GM13977 (cell line): ENCODE results near the gene NOL4L.

Experiments used
- DNase-seq: peaks from one replicate; pipeline ENCODE4 v3.0.0; 2012; ENCODE audit warnings: low spot score
- in situ Hi-C: fragments of 300-500 bp; cut with MboI; formaldehyde crosslinking; loops from one replicate; pipeline ENCODE4 v1.12.0; 2022; ENCODE audit warnings: low sequenced_read_pairs, low pct_unique_long_range_greater_than_20kb, mixed read lengths, inconsistent platforms; ENCODE audit not compliant: unreplicated experiment
- TF ChIP-seq, protein P1 (sequence below): IDR thresholded peaks from 2 replicates; pipeline ENCODE4 v1.5.1; 2012; ENCODE audit warnings: mild to moderate bottlenecking, control low read depth; ENCODE audit not compliant: insufficient read depth; ENCODE audit errors: extremely low read depth, missing control alignments

NOL4L gene

DNA sequence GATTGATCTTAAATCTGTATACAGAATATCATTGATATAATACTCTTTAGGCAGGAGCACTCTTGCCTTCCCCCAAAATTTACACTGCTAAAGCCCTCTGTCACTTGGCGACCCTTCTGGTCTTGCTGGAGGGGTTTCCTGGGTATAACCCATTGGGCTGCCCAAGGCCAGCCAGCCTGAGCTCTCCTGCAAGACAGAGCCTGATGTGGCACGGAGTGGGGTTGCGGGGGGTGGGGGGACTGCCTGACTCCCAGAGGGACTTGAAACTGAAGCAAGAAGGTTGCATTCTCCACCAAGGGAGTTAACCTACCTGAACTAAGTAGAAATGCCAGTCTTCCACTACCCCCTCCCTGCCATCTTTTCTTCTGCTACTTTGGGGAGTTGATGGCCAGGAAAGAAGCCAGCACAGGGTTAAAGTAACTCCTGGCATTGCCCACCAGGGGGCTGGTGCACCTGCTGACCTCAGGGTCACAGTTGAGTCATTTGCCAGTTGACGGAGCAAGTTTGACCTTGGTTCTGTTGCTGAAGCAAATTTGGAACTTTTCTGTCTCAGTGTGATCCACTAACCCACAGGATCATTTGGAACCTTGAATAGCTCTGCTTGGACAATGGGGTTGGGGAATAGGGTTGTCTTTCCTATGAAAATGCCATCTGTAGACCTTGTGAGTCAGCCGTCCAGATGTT, 147.6 kb downstream of the NOL4L start:
- TF ChIP-seq, protein P1, sequence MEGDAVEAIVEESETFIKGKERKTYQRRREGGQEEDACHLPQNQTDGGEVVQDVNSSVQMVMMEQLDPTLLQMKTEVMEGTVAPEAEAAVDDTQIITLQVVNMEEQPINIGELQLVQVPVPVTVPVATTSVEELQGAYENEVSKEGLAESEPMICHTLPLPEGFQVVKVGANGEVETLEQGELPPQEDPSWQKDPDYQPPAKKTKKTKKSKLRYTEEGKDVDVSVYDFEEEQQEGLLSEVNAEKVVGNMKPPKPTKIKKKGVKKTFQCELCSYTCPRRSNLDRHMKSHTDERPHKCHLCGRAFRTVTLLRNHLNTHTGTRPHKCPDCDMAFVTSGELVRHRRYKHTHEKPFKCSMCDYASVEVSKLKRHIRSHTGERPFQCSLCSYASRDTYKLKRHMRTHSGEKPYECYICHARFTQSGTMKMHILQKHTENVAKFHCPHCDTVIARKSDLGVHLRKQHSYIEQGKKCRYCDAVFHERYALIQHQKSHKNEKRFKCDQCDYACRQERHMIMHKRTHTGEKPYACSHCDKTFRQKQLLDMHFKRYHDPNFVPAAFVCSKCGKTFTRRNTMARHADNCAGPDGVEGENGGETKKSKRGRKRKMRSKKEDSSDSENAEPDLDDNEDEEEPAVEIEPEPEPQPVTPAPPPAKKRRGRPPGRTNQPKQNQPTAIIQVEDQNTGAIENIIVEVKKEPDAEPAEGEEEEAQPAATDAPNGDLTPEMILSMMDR = peak; percentile 28
- DNase-seq = no peak
- in situ Hi-C loops = no loop called here

DNA sequence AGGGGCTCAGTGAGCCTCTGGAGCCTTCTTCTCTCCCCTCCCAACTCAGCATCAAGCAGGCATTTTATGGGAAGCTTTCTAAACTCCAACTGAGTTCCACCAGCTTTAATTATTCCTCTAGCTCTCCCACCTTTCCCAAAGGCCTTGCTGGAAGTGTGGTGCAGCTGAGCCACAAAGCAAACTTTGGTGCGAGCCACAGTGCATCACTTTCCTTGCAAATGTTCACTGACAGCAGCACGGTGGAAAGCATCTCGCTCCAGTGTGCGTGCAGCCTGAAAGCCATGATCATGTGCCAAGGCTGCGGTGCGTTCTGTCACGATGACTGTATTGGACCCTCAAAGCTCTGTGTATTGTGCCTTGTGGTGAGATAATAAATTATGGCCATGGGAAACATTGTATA, 148.2 kb downstream of the NOL4L start:
- in situ Hi-C loops = no loop called here
- TF ChIP-seq, protein P1 = no peak
- DNase-seq = no peak

DNA sequence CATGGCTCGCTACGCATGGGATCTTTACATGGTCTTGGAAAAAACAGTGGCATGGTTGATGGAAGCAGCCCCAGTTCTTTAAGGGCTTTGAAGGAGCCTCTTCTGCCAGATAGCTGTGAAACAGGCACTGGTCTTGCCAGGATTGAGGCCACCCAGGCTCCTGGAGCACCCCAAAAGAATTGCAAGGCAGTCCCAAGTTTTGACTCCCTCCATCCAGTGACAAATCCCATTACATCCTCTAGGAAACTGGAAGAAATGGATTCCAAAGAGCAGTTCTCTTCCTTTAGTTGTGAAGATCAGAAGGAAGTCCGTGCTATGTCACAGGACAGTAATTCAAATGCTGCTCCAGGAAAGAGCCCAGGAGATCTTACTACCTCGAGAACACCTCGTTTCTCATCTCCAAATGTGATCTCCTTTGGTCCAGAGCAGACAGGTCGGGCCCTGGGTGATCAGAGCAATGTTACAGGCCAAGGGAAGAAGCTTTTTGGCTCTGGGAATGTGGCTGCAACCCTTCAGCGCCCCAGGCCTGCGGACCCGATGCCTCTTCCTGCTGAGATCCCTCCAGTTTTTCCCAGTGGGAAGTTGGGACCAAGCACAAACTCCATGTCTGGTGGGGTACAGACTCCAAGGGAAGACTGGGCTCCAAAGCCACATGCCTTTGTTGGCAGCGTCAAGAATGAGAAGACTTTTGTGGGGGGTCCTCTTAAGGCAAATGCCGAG, 148.8 kb downstream of the NOL4L start:
- in situ Hi-C loops = no loop called here
- TF ChIP-seq, protein P1 = no peak
- DNase-seq = no peak

DNA sequence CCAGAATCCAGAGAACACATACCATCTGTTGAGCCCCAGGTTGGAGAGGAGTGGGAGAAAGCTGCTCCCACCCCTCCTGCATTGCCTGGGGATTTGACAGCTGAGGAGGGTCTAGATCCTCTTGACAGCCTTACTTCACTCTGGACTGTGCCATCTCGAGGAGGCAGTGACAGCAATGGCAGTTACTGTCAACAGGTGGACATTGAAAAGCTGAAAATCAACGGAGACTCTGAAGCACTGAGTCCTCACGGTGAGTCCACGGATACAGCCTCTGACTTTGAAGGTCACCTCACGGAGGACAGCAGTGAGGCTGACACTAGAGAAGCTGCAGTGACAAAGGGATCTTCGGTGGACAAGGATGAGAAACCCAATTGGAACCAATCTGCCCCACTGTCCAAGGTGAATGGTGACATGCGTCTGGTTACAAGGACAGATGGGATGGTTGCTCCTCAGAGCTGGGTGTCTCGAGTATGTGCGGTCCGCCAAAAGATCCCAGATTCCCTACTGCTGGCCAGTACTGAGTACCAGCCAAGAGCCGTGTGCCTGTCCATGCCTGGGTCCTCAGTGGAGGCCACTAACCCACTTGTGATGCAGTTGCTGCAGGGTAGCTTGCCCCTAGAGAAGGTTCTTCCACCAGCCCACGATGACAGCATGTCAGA, 149.6 kb downstream of the NOL4L start:
- in situ Hi-C loops = no loop called here
- DNase-seq = no peak
- TF ChIP-seq, protein P1 = no peak

DNA sequence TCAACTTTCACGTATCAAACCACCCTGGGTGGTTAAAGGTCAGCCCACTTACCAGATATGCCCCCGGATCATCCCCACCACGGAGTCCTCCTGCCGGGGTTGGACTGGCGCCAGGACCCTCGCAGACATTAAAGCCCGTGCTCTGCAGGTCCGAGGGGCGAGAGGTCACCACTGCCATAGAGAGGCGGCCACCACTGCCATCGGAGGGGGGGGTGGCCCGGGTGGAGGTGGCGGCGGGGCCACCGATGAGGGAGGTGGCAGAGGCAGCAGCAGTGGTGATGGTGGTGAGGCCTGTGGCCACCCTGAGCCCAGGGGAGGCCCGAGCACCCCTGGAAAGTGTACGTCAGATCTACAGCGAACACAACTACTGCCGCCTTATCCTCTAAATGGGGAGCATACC, 150.7 kb downstream of the NOL4L start:
- in situ Hi-C loops = no loop called here
- DNase-seq = no peak
- TF ChIP-seq, protein P1 = no peak

DNA sequence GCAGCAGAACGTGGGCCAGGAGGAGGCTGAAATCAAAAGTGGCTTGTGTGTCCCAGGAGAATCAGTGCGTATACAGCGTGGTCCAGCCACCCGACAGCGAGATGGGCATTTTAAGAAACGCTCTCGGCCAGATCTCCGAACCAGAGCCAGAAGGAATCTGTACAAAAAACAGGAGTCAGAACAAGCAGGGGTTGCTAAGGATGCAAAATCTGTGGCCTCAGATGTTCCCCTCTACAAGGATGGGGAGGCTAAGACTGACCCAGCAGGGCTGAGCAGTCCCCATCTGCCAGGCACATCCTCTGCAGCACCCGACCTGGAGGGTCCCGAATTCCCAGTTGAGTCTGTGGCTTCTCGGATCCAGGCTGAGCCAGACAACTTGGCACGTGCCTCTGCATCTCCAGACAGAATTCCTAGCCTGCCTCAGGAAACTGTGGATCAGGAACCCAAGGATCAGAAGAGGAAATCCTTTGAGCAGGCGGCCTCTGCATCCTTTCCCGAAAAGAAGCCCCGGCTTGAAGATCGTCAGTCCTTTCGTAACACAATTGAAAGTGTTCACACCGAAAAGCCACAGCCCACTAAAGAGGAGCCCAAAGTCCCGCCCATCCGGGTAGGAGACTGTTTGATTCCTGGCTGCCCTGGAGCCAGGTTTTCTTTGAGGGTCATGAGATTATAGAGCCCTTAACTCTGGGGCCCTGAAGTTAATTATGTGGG, 151.7 kb downstream of the NOL4L start:
- in situ Hi-C loops = no loop called here
- DNase-seq = peak; percentile 23
- TF ChIP-seq, protein P1 = no peak
